Midbrain (tissue), 1 donor: ENCODE results near the gene ATP8B1.

Experiments used
- DNase-seq: peaks from one replicate; lab custom pipeline; 2025; lab: John Stamatoyannopoulos, UW

Gene ATP8B1

DNA sequence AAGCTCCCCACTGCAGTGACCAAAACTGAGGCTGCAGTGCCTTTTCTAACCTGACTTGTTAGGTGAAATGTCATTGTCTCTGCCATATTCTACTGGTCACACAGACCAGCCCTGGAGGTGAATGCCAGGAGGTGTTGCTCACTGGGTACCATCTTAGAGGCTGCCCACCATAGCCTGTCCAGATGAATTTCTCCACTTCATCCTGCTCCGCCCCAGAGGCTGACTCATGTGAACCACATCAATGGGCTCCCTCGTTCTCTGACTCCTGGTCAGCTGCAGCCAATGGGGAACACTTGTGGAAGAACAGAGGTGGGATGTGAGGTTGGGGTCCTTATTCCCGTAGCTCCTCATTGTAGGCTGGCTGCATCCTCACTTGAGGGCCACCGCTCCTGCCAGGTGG is 178.1 kb downstream of the ATP8B1 start:
- DNase-seq, result no peak

- DNase-seq, result peak; percentile 46
Observed at GRCh38 chr18:57621246-57621604, 181.9 kb downstream of the ATP8B1 start.

- DNase-seq, result no peak
Observed at GRCh38 chr18:57619876-57620275, 183.2 kb downstream of the ATP8B1 start.

DNA sequence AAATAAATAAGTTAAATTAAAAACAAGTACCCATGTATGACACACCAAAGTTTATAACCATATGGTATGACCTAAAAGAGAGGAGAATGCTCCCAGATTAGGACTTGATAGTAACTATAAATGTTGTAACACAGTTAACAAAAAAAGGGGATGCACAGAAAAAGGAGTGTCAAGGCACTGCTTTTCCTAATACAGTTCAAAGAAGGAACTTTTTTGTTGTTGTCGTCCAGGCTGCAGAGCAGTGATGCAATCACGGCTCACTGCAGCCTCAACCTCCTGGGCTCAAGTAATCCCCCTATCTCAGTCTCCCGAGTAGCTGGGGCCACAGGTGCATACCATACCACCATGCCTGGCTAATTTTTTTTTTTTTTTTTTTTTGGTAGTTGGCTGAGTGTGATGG is 184.2 kb downstream of the ATP8B1 start:
- no peak for DNase-seq

DNA sequence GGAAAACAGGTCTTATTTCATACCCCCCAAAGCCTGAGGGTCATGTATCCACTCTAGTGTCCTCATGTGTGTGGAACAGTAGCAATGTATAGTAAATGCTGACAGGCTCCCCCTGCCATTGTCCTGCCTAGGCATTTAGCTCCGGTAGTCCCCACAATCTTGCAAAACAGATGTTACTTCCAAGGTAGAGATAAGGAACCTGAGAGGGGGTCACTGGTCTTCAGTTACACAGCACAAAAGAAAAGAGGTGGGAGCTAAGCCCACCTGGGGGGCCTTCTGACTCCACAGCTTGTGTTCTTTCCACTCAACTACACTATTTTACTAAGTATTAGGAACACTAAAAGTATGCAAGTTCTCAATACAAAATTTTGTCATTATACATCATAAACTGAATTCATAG is 199.2 kb downstream of the ATP8B1 start:
- no peak for DNase-seq
